PC-3 (cell line): ENCODE measurements around the gene NLRP12.

Experiments
- EZH2 ChIP-seq: fragments of 300-600 bp; sonication (generic); IDR thresholded peaks from one replicate; pipeline ENCODE4 v1.6.1; 2017; ENCODE audit warnings: antibody characterized with exemption, mild to moderate bottlenecking, low read length; ENCODE audit not compliant: unreplicated experiment
- EZH2phosphoT487 ChIP-seq: fragments of 300-600 bp; sonication (generic); IDR thresholded peaks from 2 replicates; pipeline ENCODE4 v1.6.1; 2018; ENCODE audit warnings: mild to moderate bottlenecking, antibody characterized with exemption, low read length, borderline replicate concordance
- TF ChIP-seq, protein P1 (sequence below): fragments of 300-600 bp; sonication (generic); conservative IDR thresholded peaks from 2 replicates; pipeline ENCODE4 v1.5.1; 2017; ENCODE audit warnings: antibody characterized with exemption, low read depth, mild to moderate bottlenecking, low read length

DNA sequence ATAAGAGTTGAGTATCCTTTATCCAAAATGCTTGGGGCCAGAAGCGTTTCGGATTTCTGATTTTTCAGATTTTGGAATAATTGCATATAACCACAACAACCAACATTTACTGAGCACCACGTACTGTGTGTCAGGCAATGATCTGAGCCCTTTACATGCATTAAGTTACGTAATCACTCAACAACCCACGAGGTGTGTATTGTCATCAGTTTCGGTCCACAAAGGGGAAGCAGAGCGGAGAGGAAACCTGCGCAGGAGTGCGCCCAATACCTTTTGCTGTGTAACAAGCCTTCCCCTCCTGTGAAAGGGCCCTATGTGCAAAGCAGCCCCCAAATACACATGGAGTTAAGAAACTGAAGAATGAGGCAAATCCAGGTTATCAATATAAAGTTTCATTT is 20.7 kb upstream of the NLRP12 start:
- TF ChIP-seq, protein P1, sequence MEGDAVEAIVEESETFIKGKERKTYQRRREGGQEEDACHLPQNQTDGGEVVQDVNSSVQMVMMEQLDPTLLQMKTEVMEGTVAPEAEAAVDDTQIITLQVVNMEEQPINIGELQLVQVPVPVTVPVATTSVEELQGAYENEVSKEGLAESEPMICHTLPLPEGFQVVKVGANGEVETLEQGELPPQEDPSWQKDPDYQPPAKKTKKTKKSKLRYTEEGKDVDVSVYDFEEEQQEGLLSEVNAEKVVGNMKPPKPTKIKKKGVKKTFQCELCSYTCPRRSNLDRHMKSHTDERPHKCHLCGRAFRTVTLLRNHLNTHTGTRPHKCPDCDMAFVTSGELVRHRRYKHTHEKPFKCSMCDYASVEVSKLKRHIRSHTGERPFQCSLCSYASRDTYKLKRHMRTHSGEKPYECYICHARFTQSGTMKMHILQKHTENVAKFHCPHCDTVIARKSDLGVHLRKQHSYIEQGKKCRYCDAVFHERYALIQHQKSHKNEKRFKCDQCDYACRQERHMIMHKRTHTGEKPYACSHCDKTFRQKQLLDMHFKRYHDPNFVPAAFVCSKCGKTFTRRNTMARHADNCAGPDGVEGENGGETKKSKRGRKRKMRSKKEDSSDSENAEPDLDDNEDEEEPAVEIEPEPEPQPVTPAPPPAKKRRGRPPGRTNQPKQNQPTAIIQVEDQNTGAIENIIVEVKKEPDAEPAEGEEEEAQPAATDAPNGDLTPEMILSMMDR = no peak
- TF ChIP-seq EZH2 (no peak), EZH2phosphoT487 (no peak)
